Activated gamma-delta T cell treated with anti-CD3 and anti-CD28 coated beads, Interleukin-2, amount 50 U/mL, for 16 hours (primary cell): ENCODE measurements around the gene TTC7B.
"Not testable (repeated sequence)": the region's sequence is repeated elsewhere in the genome, so short reads cannot be mapped to it uniquely, and the experiment has no call there.

Experiments
- DNase-seq: peaks from one replicate; pipeline ENCODE4 v3.0.0-alpha.2; 2020; ENCODE audit warnings: low read depth

TTC7B gene

GRCh38 chr14:90544971-90545370 lies 271.3 kb downstream of the TTC7B start:
- no peak for DNase-seq

- no peak for DNase-seq
Observed at GRCh38 chr14:90544566-90544965, 271.7 kb downstream of the TTC7B start.

GRCh38 chr14:90543876-90544275 lies 272.4 kb downstream of the TTC7B start:
- no peak for DNase-seq

GRCh38 chr14:90541076-90541634 lies 275.1 kb downstream of the TTC7B start:
- no peak for DNase-seq

- no peak for DNase-seq
Observed at GRCh38 chr14:90540437-90540836, 275.8 kb downstream of the TTC7B start.

- no peak for DNase-seq
Observed at GRCh38 chr14:90539996-90540395, 276.2 kb downstream of the TTC7B start.

GRCh38 chr14:90539496-90539775 lies 276.8 kb downstream of the TTC7B start:
- no peak for DNase-seq

- DNase-seq, result no peak
Observed at GRCh38 chr14:90538716-90539495, 277.3 kb downstream of the TTC7B start.

- no peak for DNase-seq
Observed at GRCh38 chr14:90538095-90538494, 278.1 kb downstream of the TTC7B start.

GRCh38 chr14:90536511-90537191 lies 279.6 kb downstream of the TTC7B start:
- DNase-seq, result no peak

GRCh38 chr14:90536092-90536491 lies 280.1 kb downstream of the TTC7B start:
- DNase-seq, result no peak

GRCh38 chr14:90535556-90536090 lies 280.6 kb downstream of the TTC7B start:
- DNase-seq, result no peak

GRCh38 chr14:90534838-90535555 lies 281.2 kb downstream of the TTC7B start:
- DNase-seq, result no peak

- no peak for DNase-seq
Observed at GRCh38 chr14:90534091-90534837, 282.0 kb downstream of the TTC7B start.

GRCh38 chr14:90533591-90534021 lies 282.6 kb downstream of the TTC7B start:
- DNase-seq, result no peak

- no peak for DNase-seq
Observed at GRCh38 chr14:90532826-90533525, 283.3 kb downstream of the TTC7B start.

- DNase-seq, result no peak
Observed at GRCh38 chr14:90531497-90531896, 284.7 kb downstream of the TTC7B start.

- no peak for DNase-seq
Observed at GRCh38 chr14:90530523-90530922, 285.7 kb downstream of the TTC7B start.

- DNase-seq, result no peak
Observed at GRCh38 chr14:90527978-90528377, 288.3 kb downstream of the TTC7B start.

- not testable (repeated sequence) for DNase-seq
Observed at GRCh38 chr14:90526536-90526935, 289.7 kb downstream of the TTC7B start.
